GM18499 (cell line): ENCODE measurements around the gene ITIH4.

Source experiments
- ATAC-seq: cut with Tn5 transposase; IDR thresholded peaks from one replicate; pipeline ENCODE4 v1.9.1; 2021; ENCODE audit warnings: moderate number of reproducible peaks; ENCODE audit not compliant: insufficient read depth, unreplicated experiment

Gene ITIH4

GRCh38 chr3:52805270-52806039 lies 25.0 kb downstream of the ITIH4 start:
- ATAC-seq: no peak

GRCh38 chr3:52801839-52802238 lies 28.6 kb downstream of the ITIH4 start:
- ATAC-seq: no peak

- ATAC-seq: no peak
These were observed 30.4 kb downstream of the ITIH4 start for GRCh38 chr3:52800079-52800478.

- ATAC-seq: no peak
These were observed 31.4 kb downstream of the ITIH4 start for GRCh38 chr3:52798978-52799476.

- ATAC-seq: no peak
These were observed 32.0 kb downstream of the ITIH4 start for GRCh38 chr3:52798376-52798977.

GRCh38 chr3:52796411-52796810 lies 34.1 kb downstream of the ITIH4 start:
- ATAC-seq: no peak

GRCh38 chr3:52795298-52795900 lies 35.1 kb downstream of the ITIH4 start:
- ATAC-seq: no peak

- ATAC-seq: no peak
These were observed 35.8 kb downstream of the ITIH4 start, which contains the start of gene ITIH3 for GRCh38 chr3:52794612-52795099. Gene ITIH3 (plus strand): TSS chr3:52794796. CDS start chr3:52794804, 8 bp downstream.

- no peak for ATAC-seq
These were observed 36.5 kb downstream of the ITIH4 start for GRCh38 chr3:52793702-52794611.

GRCh38 chr3:52792961-52793695 lies 37.3 kb downstream of the ITIH4 start:
- no peak for ATAC-seq

GRCh38 chr3:52792413-52792812 lies 38.1 kb downstream of the ITIH4 start:
- no peak for ATAC-seq

GRCh38 chr3:52791928-52792327 lies 38.5 kb downstream of the ITIH4 start:
- no peak for ATAC-seq

- ATAC-seq: no peak
These were observed 39.1 kb downstream of the ITIH4 start for GRCh38 chr3:52791366-52791765.

GRCh38 chr3:52790741-52791140 lies 39.7 kb downstream of the ITIH4 start:
- no peak for ATAC-seq

GRCh38 chr3:52790337-52790736 lies 40.1 kb downstream of the ITIH4 start:
- no peak for ATAC-seq

GRCh38 chr3:52789746-52790040 lies 40.8 kb downstream of the ITIH4 start:
- ATAC-seq: no peak

- no peak for ATAC-seq
These were observed 41.4 kb downstream of the ITIH4 start for GRCh38 chr3:52788890-52789745.

GRCh38 chr3:52787672-52788625 lies 42.5 kb downstream of the ITIH4 start:
- ATAC-seq: no peak
